ENCODE results near the gene RDH16. TPM values are rescaled to one million over a fixed set of nuclear protein-coding genes. Genes with fewer than 3 reads are reported as not detected.

Gene RDH16
- total RNA-seq, 1 experiment from 2014 or later = 0.39 TPM

DNA sequence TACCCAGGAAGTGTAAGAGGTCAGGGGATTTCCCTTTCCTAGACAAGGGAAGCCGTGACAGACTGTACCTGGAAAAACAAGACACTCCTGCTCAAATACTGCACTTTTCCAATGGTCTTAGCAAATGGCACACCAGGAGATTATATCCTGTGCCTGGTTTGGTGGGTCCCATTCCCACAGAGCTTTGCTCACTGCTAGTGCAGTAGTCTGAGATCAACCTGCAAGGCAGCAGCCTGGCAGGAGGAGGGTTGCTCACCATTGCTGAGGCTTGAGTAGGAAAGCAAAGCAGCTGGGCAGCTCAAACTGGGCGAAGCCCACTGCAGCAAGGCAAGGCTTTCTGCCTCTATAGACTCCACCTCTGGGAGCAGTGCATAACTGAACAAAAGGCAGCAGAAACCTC lies 1.0 kb upstream of the RDH16 start:
- H3K4me1 ChIP-seq (ENCODE audit: insufficient read depth, low read length) = no peaks in the 10 kb centered on the region
- no peak overlapping the region for H4K5ac ChIP-seq (ENCODE audit: insufficient read length, low read depth, low read length)
- no peak overlapping the region for H2BK120ac ChIP-seq (ENCODE audit: low read depth, low read length, poor library complexity, severe bottlenecking)
- no peaks in the 10 kb centered on the region for H3K79me1 ChIP-seq (ENCODE audit: insufficient read depth, low read depth, low read length, poor library complexity, severe bottlenecking)
- no peak for DNase-seq
- no peaks in the 10 kb centered on the region for H3K27me3 ChIP-seq (ENCODE audit: insufficient read depth, low read length)
- H2BK15ac ChIP-seq (ENCODE audit: low read depth, low read length) = no peak overlapping the region
- no peaks in the 10 kb centered on the region for H3K79me2 ChIP-seq (ENCODE audit: insufficient read depth, low read length)
- H3K23ac ChIP-seq (ENCODE audit: insufficient read length, low read depth, low read length) = no peak overlapping the region
- no peak overlapping the region for H3K4ac ChIP-seq (ENCODE audit: low read depth, low read length)
- WGBS (ENCODE audit: extremely low coverage, insufficient read length, low lambda C conversion rate) = no CpG with 5 or more reads among the region's 2 CpGs
- H3K4me3 Mint-ChIP-seq = no peak overlapping the region
- no peak overlapping the region for H3T11ph ChIP-seq (ENCODE audit: low read length)
- H4K20me1 ChIP-seq (ENCODE audit: control insufficient read depth, insufficient read depth, insufficient read length) = no peaks in the 10 kb centered on the region
- peaks cover 0 to 7% (median 5%) of the 10 kb centered on the region in 3 experiments; a peak in 5 of 7 replicates for H3K36me3 Mint-ChIP-seq (ENCODE audit: insufficient read depth in 1 of 3, low read depth in 3 of 3)
- H2BK12ac ChIP-seq (ENCODE audit: insufficient read length, low read depth, low read length) = no peak overlapping the region
- TF ChIP-seq CTCF (conservative IDR thresholded peaks at IDR 0.05) = no peak
- H3K4me2 ChIP-seq (ENCODE audit: insufficient read depth, insufficient read length, low read length) = no peak overlapping the region
- H3K9me3 Mint-ChIP-seq = peaks cover 47 to 52% of the 10 kb centered on the region in 2 experiments
- H3K23me2 ChIP-seq (ENCODE audit: insufficient read length, low read depth, low read length, poor library complexity, severe bottlenecking) = no peaks in the 10 kb centered on the region
- H3K27ac Mint-ChIP-seq = no peak overlapping the region
- no peak overlapping the region for H3K27ac ChIP-seq (ENCODE audit: insufficient read length, low read depth, low read length)
- H3K9ac ChIP-seq (ENCODE audit: extremely low read depth, insufficient read length, low read length) = no peak overlapping the region
- H3K4me1 Mint-ChIP-seq = no peaks in the 10 kb centered on the region
- no peak overlapping the region for H3K14ac ChIP-seq (ENCODE audit: insufficient read depth, low read length)
- H2BK20ac ChIP-seq (ENCODE audit: low read depth, low read length, poor library complexity, severe bottlenecking) = no peak overlapping the region
- peaks cover 12% of the 10 kb centered on the region for H3K9me3 ChIP-seq (ENCODE audit: control insufficient read depth, low read depth, low read length)
- H4K8ac ChIP-seq (replicated peaks; ENCODE audit: insufficient read length, low read depth, low read length) = no peak overlapping the region
- peaks cover 35% of the 10 kb centered on the region for H3K27me3 Mint-ChIP-seq (ENCODE audit: low read depth)
- no peak overlapping the region for H2BK5ac ChIP-seq (ENCODE audit: insufficient read length, low read length)
- no peak overlapping the region for H3K18ac ChIP-seq (ENCODE audit: insufficient read length, low read depth, low read length)
- no peak overlapping the region for H2AFZ ChIP-seq (ENCODE audit: low read length)
- no peak overlapping the region for H2AK5ac ChIP-seq (ENCODE audit: insufficient read length, low read length)
- no peak overlapping the region for H3K56ac ChIP-seq (ENCODE audit: insufficient read length, low read depth, low read length)
- H4K91ac ChIP-seq (ENCODE audit: insufficient read length, low read depth, low read length) = no peak overlapping the region
